Mesendoderm (in vitro differentiated cells): ENCODE results near the gene TNIP1.

Experiments
- DNase-seq: peaks from one replicate; pipeline ENCODE4 v3.0.0; 2013
- H2AK5ac ChIP-seq: 2 replicates; pipeline ENCODE4 v1.6.1; 2013; ENCODE audit warnings: low read length, inconsistent platforms
- H2BK120ac ChIP-seq: 2 replicates; pipeline ENCODE4 v1.6.1; 2013; ENCODE audit warnings: low read depth, mild to moderate bottlenecking, low read length, moderate library complexity, mixed read lengths
- H2BK15ac ChIP-seq: replicated peaks from 2 replicates; pipeline ENCODE4 v1.6.1; 2013; ENCODE audit warnings: low read depth, mild to moderate bottlenecking, moderate library complexity
- H2BK5ac ChIP-seq: 2 replicates; pipeline ENCODE4 v1.6.1; 2013; ENCODE audit warnings: low read length, inconsistent platforms
- H3K18ac ChIP-seq: 2 replicates; pipeline ENCODE4 v1.6.1; 2013; ENCODE audit warnings: mild to moderate bottlenecking, low read length, mixed read lengths
- H3K23ac ChIP-seq: one replicate; pipeline ENCODE4 v1.6.1; 2013; ENCODE audit warnings: low read length
- H3K27ac ChIP-seq: 2 replicates; pipeline ENCODE4 v1.5.1; 2013; ENCODE audit warnings: low read depth, mild to moderate bottlenecking, inconsistent platforms, low read length, moderate library complexity
- H3K27me3 ChIP-seq: 2 replicates; pipeline ENCODE4 v1.6.1; 2013; ENCODE audit warnings: low read length, control low read depth, mild to moderate bottlenecking, inconsistent platforms; ENCODE audit not compliant: insufficient read depth, poor library complexity
- H3K36me3 ChIP-seq: 2 replicates; pipeline ENCODE4 v1.6.1; 2013; ENCODE audit warnings: low read length, inconsistent platforms; ENCODE audit not compliant: control insufficient read depth, insufficient read depth
- H3K4ac ChIP-seq: one replicate; pipeline ENCODE4 v1.6.1; 2013; ENCODE audit warnings: low read depth, mild to moderate bottlenecking, low read length, moderate library complexity
- H3K4me1 ChIP-seq: 2 replicates; pipeline ENCODE4 v1.6.1; 2013; ENCODE audit warnings: low read depth, low read length, inconsistent platforms; ENCODE audit not compliant: control insufficient read depth
- H3K4me2 ChIP-seq: 2 replicates; pipeline ENCODE4 v1.6.1; 2013; ENCODE audit warnings: low read length
- H3K4me3 ChIP-seq: 2 replicates; pipeline ENCODE4 v1.5.1; 2013; ENCODE audit warnings: mild to moderate bottlenecking, low read length
- H3K56ac ChIP-seq: one replicate; pipeline ENCODE4 v1.6.1; 2013; ENCODE audit warnings: low read length
- H3K79me1 ChIP-seq: 2 replicates; pipeline ENCODE4 v1.6.1; 2013; ENCODE audit warnings: low read length, inconsistent platforms
- H3K79me2 ChIP-seq: 2 replicates; pipeline ENCODE4 v1.6.1; 2013; ENCODE audit warnings: mild to moderate bottlenecking, low read length; ENCODE audit not compliant: control insufficient read depth, insufficient read depth
- H3K9ac ChIP-seq: 2 replicates; pipeline ENCODE4 v1.6.1; 2013; ENCODE audit warnings: low read length, inconsistent platforms
- H4K5ac ChIP-seq: one replicate; pipeline ENCODE4 v1.6.1; 2013; ENCODE audit warnings: low read length
- H4K8ac ChIP-seq: one replicate; pipeline ENCODE4 v1.6.1; 2013; ENCODE audit warnings: low read depth, mild to moderate bottlenecking, control low read depth, low read length, moderate library complexity
- WGBS: extraction: QIAGEN DNeasy Blood & Tissue Kit; methylation state at CpG from one replicate; pipeline ENCODE4 v1.1.7; 2013; ENCODE audit warnings: low lambda C conversion rate, missing lambda C conversion rate; ENCODE audit not compliant: insufficient coverage; ENCODE audit errors: extremely low coverage; 5-methylcytosine and 5-hydroxymethylcytosine counted together

The TNIP1 gene

GRCh38 chr5:151104795-151105194, 24.0 kb upstream of the TNIP1 start:
- no peak overlapping the region for H3K4ac ChIP-seq
- no peak overlapping the region for H3K23ac ChIP-seq
- H3K18ac ChIP-seq: no peak overlapping the region
- H3K4me1 ChIP-seq: no peaks in the 10 kb centered on the region
- H3K27me3 ChIP-seq: no peaks in the 10 kb centered on the region
- H2BK5ac ChIP-seq: no peak overlapping the region
- no peak overlapping the region for H3K4me2 ChIP-seq
- no peaks in the 10 kb centered on the region for H3K79me1 ChIP-seq
- no peak overlapping the region for H4K5ac ChIP-seq
- H3K79me2 ChIP-seq: no peaks in the 10 kb centered on the region
- H2AK5ac ChIP-seq: no peak overlapping the region
- no peak overlapping the region for H2BK15ac ChIP-seq
- no peak for DNase-seq
- no peak overlapping the region for H3K9ac ChIP-seq
- no peak overlapping the region for H3K56ac ChIP-seq
- H2BK120ac ChIP-seq: no peak overlapping the region
- no peak overlapping the region for H4K8ac ChIP-seq
- H3K27ac ChIP-seq: no peak overlapping the region
- H3K4me3 ChIP-seq: no peak overlapping the region
- H3K36me3 ChIP-seq: peaks cover 33% of the 10 kb centered on the region
- no CpG with 5 or more reads among the region's 5 CpGs for WGBS

DNA sequence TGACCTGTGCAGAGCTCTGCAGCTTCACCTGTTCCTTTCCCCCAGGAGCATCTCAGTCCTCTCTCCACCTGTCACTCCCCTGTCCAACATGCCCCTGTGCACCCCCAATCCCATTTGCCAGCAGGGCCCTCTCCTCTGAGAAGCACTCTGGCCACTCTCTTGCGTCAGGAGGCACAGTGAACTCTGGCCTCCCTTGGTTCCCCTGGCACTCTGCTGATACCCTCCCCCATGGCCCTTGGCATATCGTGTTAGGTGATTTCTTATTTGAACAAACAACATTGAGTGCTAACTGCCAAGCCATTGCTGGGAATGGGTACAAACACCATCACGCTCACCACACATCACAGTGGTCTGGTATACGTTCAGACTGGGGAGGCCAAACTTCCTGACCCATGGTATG, 20.9 kb upstream of the TNIP1 start:
- Histone ChIP-seq H3K4me1 (no peaks in the 10 kb centered on the region), H3K79me2 (no peaks in the 10 kb centered on the region), H3K36me3 (peaks cover 19% of the 10 kb centered on the region)

GRCh38 chr5:151101151-151101550, 20.3 kb upstream of the TNIP1 start:
- no peak for DNase-seq
- Histone ChIP-seq H3K18ac (no peak overlapping the region), H2BK120ac (no peak overlapping the region)

More for the DNA sequence above, 20.9 kb upstream of the TNIP1 start:
- no peak overlapping the region for H3K18ac ChIP-seq
- H3K4me2 ChIP-seq: no peak overlapping the region
- no peak overlapping the region for H3K4me3 ChIP-seq
- H4K5ac ChIP-seq: no peak overlapping the region
- no peak overlapping the region for H2BK15ac ChIP-seq
- H3K4ac ChIP-seq: no peak overlapping the region
- H2BK5ac ChIP-seq: no peak overlapping the region
- no CpG with 5 or more reads among the region's 4 CpGs for WGBS
- no peaks in the 10 kb centered on the region for H3K79me1 ChIP-seq
- H3K56ac ChIP-seq: no peak overlapping the region
- H3K23ac ChIP-seq: no peak overlapping the region
- no peak overlapping the region for H3K9ac ChIP-seq
- no peak for DNase-seq
- no peaks in the 10 kb centered on the region for H3K27me3 ChIP-seq
- no peak overlapping the region for H3K27ac ChIP-seq
- no peak overlapping the region for H2BK120ac ChIP-seq
- no peak overlapping the region for H2AK5ac ChIP-seq
- no peak overlapping the region for H4K8ac ChIP-seq

GRCh38 chr5:151100681-151101080, 19.8 kb upstream of the TNIP1 start:
- Histone ChIP-seq H3K27ac (no peak overlapping the region), H3K56ac (no peak overlapping the region), H2BK120ac (no peak overlapping the region), H3K4me2 (no peak overlapping the region), H3K4me1 (no peaks in the 10 kb centered on the region), H2AK5ac (no peak overlapping the region), H2BK15ac (no peak overlapping the region), H3K27me3 (no peaks in the 10 kb centered on the region), H3K79me2 (no peaks in the 10 kb centered on the region), H3K4ac (no peak overlapping the region), H3K36me3 (peaks cover 12% of the 10 kb centered on the region), H3K18ac (no peak overlapping the region), H3K23ac (no peak overlapping the region), H2BK5ac (no peak overlapping the region), H3K79me1 (no peaks in the 10 kb centered on the region), H3K4me3 (no peak overlapping the region), H4K8ac (no peak overlapping the region), H4K5ac (no peak overlapping the region), H3K9ac (no peak overlapping the region)
- no peak for DNase-seq
- no CpG with 5 or more reads among the region's 4 CpGs for WGBS

More at GRCh38 chr5:151101151-151101550, 20.3 kb upstream of the TNIP1 start:
- no CpG with 5 or more reads among the region's 9 CpGs for WGBS
- Histone ChIP-seq H4K8ac (no peak overlapping the region), H3K9ac (no peak overlapping the region), H3K4me2 (no peak overlapping the region), H2BK5ac (no peak overlapping the region), H3K27ac (no peak overlapping the region), H2AK5ac (no peak overlapping the region), H3K36me3 (peaks cover 16% of the 10 kb centered on the region), H3K27me3 (no peaks in the 10 kb centered on the region), H3K79me1 (no peaks in the 10 kb centered on the region), H3K4me1 (no peaks in the 10 kb centered on the region), H3K4ac (no peak overlapping the region), H2BK15ac (no peak overlapping the region), H3K4me3 (no peak overlapping the region), H3K56ac (no peak overlapping the region), H3K79me2 (no peaks in the 10 kb centered on the region), H3K23ac (no peak overlapping the region), H4K5ac (no peak overlapping the region)

DNA sequence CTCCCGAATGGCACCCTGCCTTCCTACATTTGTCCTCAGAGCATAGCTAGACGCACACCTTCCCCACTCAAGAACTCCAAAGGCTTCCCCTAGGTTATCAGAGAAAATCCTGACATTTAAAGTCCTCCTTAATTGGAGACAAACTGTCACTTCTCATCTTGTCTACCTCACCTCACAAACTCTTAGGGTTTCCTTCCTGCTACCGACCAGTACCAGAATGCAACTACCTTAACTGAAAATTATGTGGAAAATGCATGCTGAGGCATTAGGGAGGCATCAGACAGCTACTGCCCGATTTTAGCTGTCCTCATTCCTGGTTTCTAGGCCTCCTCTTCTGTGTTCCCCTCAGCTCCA, 17.9 kb upstream of the TNIP1 start:
- Histone ChIP-seq H3K79me1 (no peaks in the 10 kb centered on the region), H3K4me3 (no peak overlapping the region), H3K23ac (no peak overlapping the region), H3K79me2 (no peaks in the 10 kb centered on the region), H2BK15ac (no peak overlapping the region), H3K36me3 (peaks cover 5% of the 10 kb centered on the region), H3K4me2 (no peak overlapping the region), H3K4me1 (peaks cover 3% of the 10 kb centered on the region), H4K5ac (no peak overlapping the region), H4K8ac (no peak overlapping the region), H3K9ac (no peak overlapping the region), H3K27ac (no peak overlapping the region), H2BK5ac (no peak overlapping the region), H2BK120ac (no peak overlapping the region), H3K4ac (no peak overlapping the region), H3K27me3 (no peaks in the 10 kb centered on the region), H2AK5ac (no peak overlapping the region), H3K56ac (no peak overlapping the region), H3K18ac (no peak overlapping the region)
- no peak for DNase-seq
- no CpG with 5 or more reads among the region's 4 CpGs for WGBS
